Panc1 (cell line): ENCODE measurements around the gene KRT7. TPM values are rescaled to one million over a fixed set of nuclear protein-coding genes. Genes with fewer than 3 reads are reported as not detected.

Experiments used
- ATAC-seq: fragments of 200-7000 bp; cut with Tn5 transposase; 2 replicates; pipeline ENCODE4 v1.9.1; 2020; ENCODE audit warnings: mild to moderate bottlenecking, moderate library complexity
- BruUV-seq: library from RNA; stranded (reverse); fragments of 400-500 nt; replicated peaks from 2 replicates; lab custom pipeline; 2021; lab: Mats Ljungman, UMichigan
- CTCF ChIA-PET: fragments of 300-600 bp; sonication (Branson Sonifier 250); formaldehyde crosslinking; loops from one replicate; lab custom pipeline; 2022; ENCODE audit warnings: antibody characterized with exemption; lab: Charles Lee
- POLR2A ChIA-PET: fragments of 300-600 bp; sonication (Branson Sonifier 250); formaldehyde crosslinking; loops from one replicate; lab custom pipeline; 2022; ENCODE audit warnings: antibody characterized with exemption; lab: Charles Lee
- DNase-seq: peaks from one replicate; pipeline ENCODE4 v3.0.0-alpha.2; 2010; ENCODE audit warnings: low read depth, low spot score
- H3K27ac ChIP-seq: 2 replicates; pipeline ENCODE4 v1.5.1; 2011; ENCODE audit warnings: mild to moderate bottlenecking, low read length, inconsistent platforms
- H3K27me3 ChIP-seq: fragments of 200-500 bp; sonication (Bioruptor generic); 2 replicates; pipeline ENCODE4 v1.6.0; 2014; ENCODE audit warnings: low read length, inconsistent platforms; ENCODE audit not compliant: control insufficient read depth, insufficient read depth
- H3K36me3 ChIP-seq: fragments of 200-500 bp; sonication (Bioruptor generic); 2 replicates; pipeline ENCODE4 v1.5.1; 2014; ENCODE audit warnings: inconsistent platforms, mild to moderate bottlenecking, low read length, moderate library complexity; ENCODE audit not compliant: control insufficient read depth, insufficient read depth
- H3K4me1 ChIP-seq: 2 replicates; pipeline ENCODE4 v1.5.1; 2011; ENCODE audit warnings: inconsistent platforms, mild to moderate bottlenecking, low read length, moderate library complexity; ENCODE audit not compliant: control insufficient read depth, insufficient read depth
- H3K4me3 ChIP-seq, 2 experiments: 2 replicates each; pipeline ENCODE4 v1.5.1; 2011 to 2012; ENCODE audit warnings: low read depth in 2 of 2, low read length in 2 of 2, mild to moderate bottlenecking in 2 of 2, inconsistent platforms in 1 of 2, moderate library complexity in 1 of 2
- H3K9me3 ChIP-seq: fragments of 200-500 bp; sonication (Bioruptor generic); 2 replicates; pipeline ENCODE4 v1.5.1; 2014; ENCODE audit warnings: low read depth, mild to moderate bottlenecking, inconsistent platforms, low read length, moderate library complexity; ENCODE audit not compliant: control insufficient read depth, insufficient read depth
- CTCF ChIP-seq: fragments of 450-650 bp; IDR thresholded peaks from 2 replicates; pipeline ENCODE4 v1.5.1; 2017; ENCODE audit warnings: mild to moderate bottlenecking
- POLR2AphosphoS5 ChIP-seq: IDR thresholded peaks from 2 replicates; pipeline ENCODE4 v1.6.1; 2012; ENCODE audit warnings: mild to moderate bottlenecking, low read depth, low read length, moderate library complexity
- REST ChIP-seq, 2 experiments: IDR thresholded peaks; 2 replicates each; pipeline ENCODE4 v1.6.1; 2011 to 2012; ENCODE audit warnings: low read depth in 2 of 2, control low read depth in 1 of 2, low read length in 1 of 2, mild to moderate bottlenecking in 1 of 2, moderate library complexity in 1 of 2; ENCODE audit not compliant: insufficient read depth in 1 of 2
- SIN3A ChIP-seq: IDR thresholded peaks from 2 replicates; pipeline ENCODE4 v1.6.1; 2012; ENCODE audit warnings: low read depth, mild to moderate bottlenecking, low read length, moderate library complexity, borderline replicate concordance; ENCODE audit not compliant: insufficient read depth
- TCF7L2 ChIP-seq: IDR thresholded peaks from 2 replicates; pipeline ENCODE4 v1.6.1; 2011; ENCODE audit warnings: mild to moderate bottlenecking, low read depth, low read length, inconsistent platforms
- in situ Hi-C: cut with HindIII; loops from 2 replicates; pipeline ENCODE4 v1.10.0; 2016; ENCODE audit warnings: low sequenced_read_pairs, low pct_unique_long_range_greater_than_20kb
- intact Hi-C: fragments of 100-400 bp; cut with micrococcal nuclease; formaldehyde crosslinking; loops from one replicate; pipeline ENCODE4 v1.10.0; 2022; ENCODE audit not compliant: unreplicated experiment
- total RNA-seq: library from RNA; stranded (reverse); gene quantifications from one replicate; pipeline ENCODE4 v1.2.1, GENCODE V29; 2021; ENCODE audit not compliant: unreplicated experiment

KRT7 gene
- total RNA-seq, 1 experiment from 2014 or later: 16.8 TPM

GRCh38 chr12:52278575-52279421 lies 45.8 kb downstream of the KRT7 start:
- H3K4me3 ChIP-seq: peak overlapping the region in 1 of 2 experiments; percentile 27; a peak in 2 of 4 replicates
- DNase-seq: no peak
- ChIA-PET CTCF (interaction anchor here (0.6 to 1.6 kb wide), 19 partner anchors 9 to 699 kb away, joined by 3 to 16 read pairs (median 3); no protein-coding TSS in a partner anchor), POLR2A (interaction anchor here (0.5 to 0.6 kb wide), 2 partner anchors 119 to 235 kb away, joined by 3 to 6 read pairs; no protein-coding TSS in a partner anchor)
- H3K27ac ChIP-seq: peak overlapping the region; percentile 96
- TF ChIP-seq TCF7L2: no peak
- TF ChIP-seq CTCF: peak; percentile 99
- H3K27me3 ChIP-seq: no peaks in the 10 kb centered on the region
- in situ Hi-C loops (no loop called here), intact Hi-C loops (loop anchor here (10.0 kb wide), 1 partner anchor 54 kb away; no protein-coding TSS in a partner anchor)
- H3K36me3 ChIP-seq: no peaks in the 10 kb centered on the region
- peaks cover 39% of the 10 kb centered on the region for H3K4me1 ChIP-seq
- H3K9me3 ChIP-seq: no peaks in the 10 kb centered on the region
- no TSS peak for BruUV-seq
- ATAC-seq: peak; percentile 83

GRCh38 chr12:52279422-52280318 lies 46.6 kb downstream of the KRT7 start:
- Histone ChIP-seq H3K4me1 (peaks cover 41% of the 10 kb centered on the region), H3K27me3 (no peaks in the 10 kb centered on the region), H3K27ac (peak overlapping the region; percentile 96), H3K36me3 (no peaks in the 10 kb centered on the region), H3K4me3 (no peak overlapping the region), H3K9me3 (no peaks in the 10 kb centered on the region)
- no TSS peak for BruUV-seq
- DNase-seq (no peak), ATAC-seq (no peak)
- in situ Hi-C loops (loop anchor here (5.0 kb wide), 1 partner anchor 48 kb away; no protein-coding TSS in a partner anchor), intact Hi-C loops (loop anchor here (10.0 kb wide), 1 partner anchor 55 kb away; no protein-coding TSS in a partner anchor)
- no peak for TF ChIP-seq CTCF
- TF ChIP-seq TCF7L2: no peak
- TF ChIP-seq POLR2AphosphoS5: no peak
- TF ChIP-seq REST (IDR thresholded peaks at IDR 0.05; ENCODE audit: insufficient read depth in 1 of 2, low read depth in 2 of 2, low read length in 1 of 2): no peak
- TF ChIP-seq SIN3A: no peak
- CTCF ChIA-PET: interaction anchor here (0.6 to 1.7 kb wide), 18 partner anchors 10 to 698 kb away, joined by 3 to 16 read pairs (median 3); no protein-coding TSS in a partner anchor
- POLR2A ChIA-PET: no interaction called here
